HG03135 (cell line): ENCODE measurements around the gene TSSK3.
"Not testable (repeated sequence)": the region's sequence is repeated elsewhere in the genome, so short reads cannot be mapped to it uniquely, and the experiment has no call there.

Source experiments
- ATAC-seq: cut with Tn5 transposase; IDR thresholded peaks from one replicate; pipeline ENCODE4 v1.9.1; 2021; ENCODE audit warnings: mild to moderate bottlenecking, moderate library complexity; ENCODE audit not compliant: unreplicated experiment

The TSSK3 gene

GRCh38 chr1:32396524-32396923, 34.2 kb downstream of the TSSK3 start:
- ATAC-seq: not testable (repeated sequence)

- ATAC-seq: no peak
These were observed 36.1 kb downstream of the TSSK3 start for GRCh38 chr1:32398401-32398800.

GRCh38 chr1:32399843-32400242, 37.5 kb downstream of the TSSK3 start:
- ATAC-seq: no peak

- ATAC-seq: no peak
These were observed 38.7 kb downstream of the TSSK3 start for GRCh38 chr1:32400876-32401631.

GRCh38 chr1:32404946-32405345, 42.6 kb downstream of the TSSK3 start:
- ATAC-seq: no peak

- no peak for ATAC-seq
These were observed 43.5 kb downstream of the TSSK3 start for GRCh38 chr1:32405672-32406467.

GRCh38 chr1:32406629-32407111, 44.3 kb downstream of the TSSK3 start:
- ATAC-seq: no peak

GRCh38 chr1:32411261-32411660, 48.9 kb downstream of the TSSK3 start:
- ATAC-seq: no peak

GRCh38 chr1:32413507-32414185, 51.3 kb downstream of the TSSK3 start:
- no peak for ATAC-seq
